Superior temporal gyrus (tissue), 1 donor: Measurements from ENCODE around the gene IFT27.
A peak's percentile ranks its signal among the peaks of the same experiment; 100 is the strongest.
"Not testable (repeated sequence)": the region's sequence is repeated elsewhere in the genome, so short reads cannot be mapped to it uniquely, and the experiment has no call there.

Experiments used
- DNase-seq: peaks from one replicate; pipeline ENCODE4 v3.0.0-alpha.2; 2016; ENCODE audit errors: extremely low spot score

IFT27 gene

GRCh38 chr22:36765131-36765942 lies 10.6 kb downstream of the IFT27 start:
- DNase-seq, result no peak

- DNase-seq, result no peak
Observed at GRCh38 chr22:36764641-36765040, 11.3 kb downstream of the IFT27 start.

- DNase-seq, result no peak
Observed at GRCh38 chr22:36764060-36764459, 11.9 kb downstream of the IFT27 start.

- DNase-seq, result no peak
Observed at GRCh38 chr22:36763576-36763975, 12.3 kb downstream of the IFT27 start.

- no peak for DNase-seq
Observed at GRCh38 chr22:36762687-36763260, 13.1 kb downstream of the IFT27 start.

GRCh38 chr22:36761553-36762240 lies 14.2 kb downstream of the IFT27 start:
- DNase-seq, result no peak

- DNase-seq, result no peak
Observed at GRCh38 chr22:36760786-36761185, 15.1 kb downstream of the IFT27 start.

GRCh38 chr22:36759481-36760159 lies 16.3 kb downstream of the IFT27 start:
- no peak for DNase-seq

- DNase-seq, result no peak
Observed at GRCh38 chr22:36758792-36759271, 17.1 kb downstream of the IFT27 start.

GRCh38 chr22:36757668-36758211 lies 18.2 kb downstream of the IFT27 start:
- DNase-seq, result peak; percentile 76

GRCh38 chr22:36756746-36757655 lies 18.9 kb downstream of the IFT27 start:
- no peak for DNase-seq

- no peak for DNase-seq
Observed at GRCh38 chr22:36756031-36756430, 19.9 kb downstream of the IFT27 start.

GRCh38 chr22:36755316-36755715 lies 20.6 kb downstream of the IFT27 start:
- DNase-seq, result no peak

- DNase-seq, result not testable (repeated sequence)
Observed at GRCh38 chr22:36754881-36755280, 21.0 kb downstream of the IFT27 start.

GRCh38 chr22:36753916-36754315 lies 22.0 kb downstream of the IFT27 start:
- no peak for DNase-seq

GRCh38 chr22:36753120-36753802 lies 22.7 kb downstream of the IFT27 start:
- DNase-seq, result no peak

GRCh38 chr22:36746375-36746970 lies 29.4 kb downstream of the IFT27 start:
- DNase-seq, result no peak

- DNase-seq, result no peak
Observed at GRCh38 chr22:36745301-36745995, 30.5 kb downstream of the IFT27 start.

- DNase-seq, result no peak
Observed at GRCh38 chr22:36744791-36745190, 31.1 kb downstream of the IFT27 start.
